ENCODE data around the gene VAT1.
"Not testable (repeated sequence)": the region's sequence is repeated elsewhere in the genome, so short reads cannot be mapped to it uniquely, and the experiment has no call there.

The VAT1 gene

GRCh38 chr17:43006639-43007551 lies 15.3 kb downstream of the VAT1 start, which contains the start of gene IFI35:
IFI35 (plus strand) TSS chr17:43006784; CDS start chr17:43006948, 164 bp downstream.
- peak; percentile 98 for ATAC-seq

- no peak for ATAC-seq
Observed at GRCh38 chr17:43003542-43004172, 18.5 kb downstream of the VAT1 start.

GRCh38 chr17:43000894-43001293 lies 21.3 kb downstream of the VAT1 start:
- not testable (repeated sequence) for ATAC-seq

- no peak for ATAC-seq
Observed at GRCh38 chr17:42999003-42999525, 23.1 kb downstream of the VAT1 start.

- ATAC-seq = peak; percentile 96 to 97
Observed at GRCh38 chr17:42997984-42998938, 23.9 kb downstream of the VAT1 start, which contains the start of gene RPL27. RPL27 (plus strand) TSS chr17:42998419; CDS start chr17:42998751, 332 bp downstream.

GRCh38 chr17:42997390-42997983 lies 24.7 kb downstream of the VAT1 start:
- ATAC-seq = no peak

GRCh38 chr17:42993913-42994312 lies 28.3 kb downstream of the VAT1 start:
- not testable (repeated sequence) for ATAC-seq

- no peak for ATAC-seq
Observed at GRCh38 chr17:42992872-42993271, 29.3 kb downstream of the VAT1 start.

- ATAC-seq = no peak
Observed at GRCh38 chr17:42991471-42991870, 30.7 kb downstream of the VAT1 start.

- ATAC-seq = no peak
Observed at GRCh38 chr17:42989726-42990652, 32.2 kb downstream of the VAT1 start.

GRCh38 chr17:42989141-42989540 lies 33.0 kb downstream of the VAT1 start:
- ATAC-seq = no peak

GRCh38 chr17:42985225-42985624 lies 37.0 kb downstream of the VAT1 start:
- ATAC-seq = no peak

- no peak for ATAC-seq
Observed at GRCh38 chr17:42982266-42982665, 39.9 kb downstream of the VAT1 start.

GRCh38 chr17:42980766-42981397 lies 41.3 kb downstream of the VAT1 start:
- peak; percentile 84 to 86 for ATAC-seq

GRCh38 chr17:42980274-42980765 lies 41.9 kb downstream of the VAT1 start, which contains the start of gene RUNDC1:
RUNDC1 (plus strand) TSS chr17:42980565; CDS start chr17:42980577, 12 bp downstream.
- ATAC-seq = peak; percentile 81 to 82

- ATAC-seq = peak; percentile 46 to 50
Observed at GRCh38 chr17:42979511-42980273, 42.5 kb downstream of the VAT1 start, which contains the start of gene PTGES3L. PTGES3L (minus strand) TSS chr17:42980080; CDS start chr17:42980053, 27 bp downstream.

GRCh38 chr17:42975701-42976100 lies 46.5 kb downstream of the VAT1 start:
- not testable (repeated sequence) for ATAC-seq

GRCh38 chr17:42975265-42975664 lies 46.9 kb downstream of the VAT1 start:
- ATAC-seq = no peak

GRCh38 chr17:42973323-42973722 lies 48.9 kb downstream of the VAT1 start:
- not testable (repeated sequence) for ATAC-seq

Measured in activated CD4-positive, CD25-positive, alpha-beta regulatory T cell treated with anti-CD3 and anti-CD28 coated beads, Interleukin-2, amount 50 U/mL, for 24 hours (primary cell).